Suppressor macrophage treated with lipopolysaccharide for 1 hour (primary cell): ENCODE results near the gene EVI5.
"Not testable (repeated sequence)": the region's sequence is repeated elsewhere in the genome, so short reads cannot be mapped to it uniquely, and the experiment has no call there.

Experiments
- DNase-seq, 3 donors: peaks; one replicate each; pipeline ENCODE4 v3.0.0-alpha.2; 2020 to 2022

EVI5 gene

GRCh38 chr1:92747735-92748134 lies 37.2 kb downstream of the EVI5 start:
- DNase-seq, result peak in 2 of 3 donors; percentile 17 to 22

DNA sequence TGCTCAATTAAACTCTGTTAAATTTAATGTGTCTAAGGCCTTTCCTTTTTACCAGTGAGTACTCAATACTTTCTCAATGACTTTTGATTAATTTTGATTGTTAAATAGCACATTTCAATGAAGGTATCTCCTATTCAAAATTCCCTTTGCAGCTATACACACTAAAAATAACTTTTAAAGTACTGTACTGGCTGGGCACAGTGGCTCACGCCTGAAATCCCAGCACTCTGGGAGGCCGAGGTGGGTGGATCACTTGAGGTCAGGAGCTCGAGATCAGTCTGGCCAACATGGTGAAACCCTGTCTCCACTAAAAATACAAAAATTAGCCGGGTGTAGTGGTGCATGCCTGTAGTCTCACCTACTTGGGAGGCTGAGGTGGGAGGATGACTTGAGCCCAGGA lies 38.7 kb downstream of the EVI5 start:
- not testable (repeated sequence) for DNase-seq

- DNase-seq, result peak; percentile 4 to 24 (median 11)
Observed at GRCh38 chr1:92743221-92743620, 41.7 kb downstream of the EVI5 start.

DNA sequence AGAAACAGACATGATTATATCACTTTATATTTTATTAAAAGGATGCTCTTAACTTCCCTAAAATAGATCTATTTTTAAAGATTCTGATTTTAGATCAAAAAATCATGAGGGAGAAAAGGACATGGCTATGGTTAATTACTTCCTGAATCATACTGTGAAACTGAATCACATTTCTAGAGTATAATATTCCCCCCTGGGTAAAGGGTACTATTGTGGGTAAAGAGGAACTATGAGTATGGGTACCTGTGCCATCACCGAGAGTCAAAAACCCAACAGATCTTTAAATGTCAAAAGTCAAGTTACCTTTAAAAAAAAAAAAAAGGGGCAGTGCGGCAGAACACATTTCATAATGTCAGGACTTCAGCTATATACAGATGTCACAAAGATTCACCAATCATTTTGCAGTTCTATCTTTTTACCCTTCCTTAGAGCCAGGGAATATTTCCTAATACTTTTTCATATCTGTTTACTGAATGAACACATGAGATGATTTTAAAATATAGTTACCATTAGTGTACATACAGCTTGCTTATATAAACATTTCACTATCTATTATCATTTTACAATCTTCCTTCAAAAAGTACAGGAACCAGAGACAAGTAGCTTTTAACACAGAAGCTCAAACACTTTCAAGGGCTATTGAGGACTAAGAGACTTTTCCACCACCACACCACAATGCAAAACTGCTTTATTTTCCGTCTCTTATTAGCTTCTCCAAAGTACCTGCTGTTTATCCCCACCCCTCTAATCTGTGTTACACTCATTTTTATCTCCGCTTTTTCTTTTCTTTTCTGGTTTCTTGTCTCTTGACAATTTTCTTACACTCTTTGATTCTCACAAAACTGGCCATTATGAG lies 45.0 kb downstream of the EVI5 start:
- no peak for DNase-seq

GRCh38 chr1:92736395-92736794 lies 48.5 kb downstream of the EVI5 start:
- no peak for DNase-seq

- DNase-seq, result peak in 2 of 3 donors; percentile 7 to 27
Observed at GRCh38 chr1:92730476-92730875, 54.4 kb downstream of the EVI5 start.

- DNase-seq, result peak; percentile 30 to 58 (median 49)
Observed at GRCh38 chr1:92728697-92729096, 56.2 kb downstream of the EVI5 start.

DNA sequence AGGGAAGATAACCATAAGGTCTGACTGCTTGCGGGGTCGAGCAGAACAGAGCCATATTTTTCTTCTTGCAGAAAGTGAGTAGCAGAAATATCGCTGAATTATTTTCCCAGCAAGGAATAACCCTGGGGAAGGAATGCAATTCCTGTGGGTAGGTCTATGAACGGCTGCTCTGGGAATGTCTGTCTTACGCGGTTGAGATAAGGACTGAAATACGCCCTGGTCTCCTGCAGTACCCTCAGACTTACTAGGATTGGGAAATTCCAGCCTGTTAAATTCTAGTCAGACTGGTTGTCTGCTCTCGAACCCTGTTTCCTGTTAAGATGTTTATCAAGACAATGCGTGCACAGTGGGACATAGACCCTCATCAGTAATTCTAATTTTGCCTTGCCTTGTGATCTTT lies 61.2 kb downstream of the EVI5 start:
- not testable (repeated sequence) for DNase-seq

DNA sequence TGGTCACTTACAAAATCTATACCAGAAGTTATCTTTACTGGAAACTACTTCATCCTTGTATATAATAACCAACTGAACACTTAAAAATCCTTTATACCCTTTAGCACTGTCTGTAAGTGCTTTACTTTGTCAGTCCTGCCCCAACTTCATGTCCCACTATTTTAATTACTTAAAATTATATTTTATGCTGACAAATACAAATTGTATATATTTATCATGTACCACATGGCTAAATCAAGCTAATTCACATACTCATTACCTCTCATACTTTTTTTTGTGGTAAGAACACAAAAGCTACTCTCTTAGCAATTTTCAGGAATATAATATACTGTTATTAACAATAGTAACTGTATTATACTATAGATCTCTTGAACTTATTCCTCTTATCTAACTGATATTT lies 63.0 kb downstream of the EVI5 start:
- DNase-seq, result no peak

- DNase-seq, result not testable (repeated sequence)
Observed at GRCh38 chr1:92721157-92721556, 63.8 kb downstream of the EVI5 start.

GRCh38 chr1:92715476-92715951 lies 69.4 kb downstream of the EVI5 start:
- DNase-seq, result not testable (repeated sequence)

DNA sequence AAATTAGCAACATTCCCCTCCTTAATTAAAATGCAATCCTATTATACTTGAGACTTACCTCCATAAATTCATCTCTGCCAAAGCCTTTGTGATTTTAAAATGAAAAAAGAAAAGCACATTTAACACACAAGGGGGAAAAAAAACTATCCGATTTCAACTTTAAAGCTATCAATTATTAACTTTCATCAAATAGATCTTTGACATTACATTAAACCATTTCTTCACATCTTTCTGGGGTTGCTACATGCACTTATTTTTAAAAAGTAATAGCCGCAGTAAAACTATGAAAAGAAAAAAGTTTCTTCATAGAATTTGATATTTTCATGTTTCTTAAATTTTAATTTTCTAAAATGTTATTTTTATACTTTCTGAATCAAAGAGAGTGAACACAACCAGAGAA lies 71.0 kb downstream of the EVI5 start:
- DNase-seq, result no peak

DNA sequence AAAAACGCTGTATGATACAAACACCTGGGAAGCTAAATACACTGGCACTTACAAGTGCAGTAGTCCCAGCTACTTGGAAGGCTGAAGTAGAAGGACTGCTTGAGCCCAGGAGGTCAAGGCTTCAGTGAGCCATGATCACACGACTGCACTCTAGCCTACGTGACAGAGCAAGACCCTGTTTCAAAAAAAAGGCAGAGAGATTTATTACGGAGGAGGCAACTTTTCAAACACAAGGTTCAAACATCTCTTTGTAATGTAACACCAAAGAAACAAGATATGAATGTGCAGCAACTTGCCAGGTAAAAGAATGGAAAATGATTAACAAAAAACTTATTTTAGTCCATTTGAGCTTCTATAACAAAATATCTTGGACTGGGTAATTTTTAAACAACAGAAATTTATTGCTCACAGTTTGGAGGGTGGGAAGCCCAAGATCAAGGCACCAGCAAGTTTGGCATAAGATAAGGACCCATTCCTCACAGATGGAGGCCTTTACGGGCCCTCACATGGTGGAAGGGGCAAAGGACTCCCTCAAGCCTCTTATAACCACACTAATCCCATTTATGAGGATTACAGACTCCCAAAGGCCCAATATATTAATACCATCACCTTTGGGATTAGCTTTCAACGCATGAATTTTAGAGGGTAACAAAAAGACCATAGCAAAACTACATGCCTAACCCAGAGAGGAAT lies 73.3 kb downstream of the EVI5 start:
- DNase-seq, result no peak

DNA sequence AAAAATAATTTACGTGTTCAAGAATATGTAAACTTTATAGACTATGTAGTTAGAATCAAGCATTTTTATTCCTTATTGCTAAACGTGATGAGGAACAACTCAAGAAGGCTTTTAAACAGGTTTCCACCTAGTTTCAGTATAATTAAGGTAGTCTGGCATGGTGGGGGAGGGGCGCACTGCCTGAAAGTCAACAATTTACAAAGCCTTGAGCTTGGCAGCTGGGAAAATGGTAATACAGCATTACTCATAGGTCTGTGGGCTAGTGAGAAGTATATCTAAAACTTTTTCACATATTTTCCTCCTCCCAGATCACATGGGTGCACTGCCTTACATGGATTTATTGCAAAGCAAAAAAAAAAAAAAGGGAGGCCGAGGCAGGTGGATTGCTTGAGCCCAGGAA lies 75.2 kb downstream of the EVI5 start:
- no peak for DNase-seq

DNA sequence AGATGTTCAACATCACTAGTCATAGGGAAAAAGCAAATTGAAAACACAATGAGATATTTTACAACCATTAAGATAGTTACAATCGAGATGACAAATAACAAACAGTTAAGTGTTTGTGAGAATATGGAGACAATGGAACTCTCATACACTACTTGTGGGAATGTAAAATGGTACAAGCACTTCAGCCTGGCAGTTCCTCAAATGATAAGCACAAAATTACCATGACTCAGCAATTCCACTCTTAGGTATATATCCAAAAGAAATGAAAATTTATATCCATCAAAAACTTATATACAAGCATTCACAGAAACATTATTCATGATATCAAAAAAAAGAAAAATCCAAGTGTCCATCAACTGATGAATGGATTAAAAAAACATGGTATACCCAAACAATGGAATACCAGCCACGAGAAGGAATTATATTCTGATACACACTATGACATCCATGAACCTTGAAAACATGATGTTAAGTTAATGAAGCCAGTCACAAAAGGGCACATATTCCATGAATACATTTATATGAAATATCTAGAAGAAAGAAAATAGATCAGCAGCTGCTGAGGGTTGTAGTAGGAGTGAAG lies 76.4 kb downstream of the EVI5 start:
- DNase-seq, result peak in 1 of 3 donors; percentile 8

DNA sequence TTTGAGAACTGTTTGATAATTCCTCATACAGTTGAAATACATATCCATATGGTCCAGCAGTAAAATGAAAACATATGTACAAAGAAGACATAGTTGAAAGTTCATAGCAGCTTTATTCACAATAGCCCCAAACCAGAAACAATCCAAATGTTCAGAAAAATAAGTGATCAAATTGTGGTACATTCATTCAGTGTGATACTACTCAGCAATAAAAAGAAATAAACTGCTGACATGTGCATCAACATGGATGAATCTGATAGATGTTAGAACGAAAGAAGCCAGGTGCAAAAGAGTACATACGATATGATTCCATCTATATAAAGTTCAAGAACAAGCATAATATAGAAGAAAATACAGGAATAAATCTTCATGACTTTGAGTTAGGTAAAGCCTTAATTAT lies 77.2 kb downstream of the EVI5 start:
- DNase-seq, result no peak

- DNase-seq, result no peak
Observed at GRCh38 chr1:92707292-92707691, 77.6 kb downstream of the EVI5 start.

- DNase-seq, result no peak
Observed at GRCh38 chr1:92705446-92705845, 79.5 kb downstream of the EVI5 start.

GRCh38 chr1:92701147-92701546 lies 83.8 kb downstream of the EVI5 start:
- no peak for DNase-seq

GRCh38 chr1:92698932-92699331 lies 86.0 kb downstream of the EVI5 start:
- no peak for DNase-seq

DNA sequence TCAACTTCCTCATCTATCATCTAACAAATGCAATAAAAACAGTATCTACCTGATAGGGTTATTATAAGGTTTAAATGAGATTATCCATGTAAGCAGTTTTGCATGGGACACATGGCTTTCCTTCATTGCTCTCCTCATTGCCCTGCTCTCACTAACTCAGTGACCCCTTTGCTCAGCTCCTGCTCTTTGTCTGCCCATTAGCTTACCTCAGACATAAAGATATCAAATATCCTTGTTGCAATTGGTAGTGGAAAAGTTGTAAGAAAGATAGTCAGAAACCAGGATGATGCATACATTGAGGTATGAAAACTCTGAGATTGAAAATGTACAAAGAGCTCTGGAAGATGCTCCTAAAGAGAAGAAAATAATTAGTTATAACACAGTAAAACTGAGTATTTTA lies 89.8 kb downstream of the EVI5 start:
- DNase-seq, result no peak

GRCh38 chr1:92691925-92692324 lies 93.0 kb downstream of the EVI5 start:
- no peak for DNase-seq

- no peak for DNase-seq
Observed at GRCh38 chr1:92690212-92690906, 94.5 kb downstream of the EVI5 start.
